Measurements from ENCODE around the gene CERS1.

- TF ChIP-seq CTCF (IDR thresholded peaks at IDR 0.05), result no peak
- no peak for TF ChIP-seq POLR2A (IDR thresholded peaks at IDR 0.05)
Measured at GRCh38 chr19:18850471-18851375, 45.2 kb downstream of the CERS1 start.

All from testis (tissue), 2 donors.